Measurements from ENCODE around the gene HDGFL3.

Gene HDGFL3

GRCh38 chr15:83119968-83120581, 87.5 kb downstream of the HDGFL3 start:
- DNase-seq = no peak

GRCh38 chr15:83118968-83119367, 88.7 kb downstream of the HDGFL3 start:
- no peak for DNase-seq

GRCh38 chr15:83118291-83118827, 89.3 kb downstream of the HDGFL3 start:
- DNase-seq = no peak

GRCh38 chr15:83115831-83116565, 91.6 kb downstream of the HDGFL3 start:
- DNase-seq = no peak

DNA sequence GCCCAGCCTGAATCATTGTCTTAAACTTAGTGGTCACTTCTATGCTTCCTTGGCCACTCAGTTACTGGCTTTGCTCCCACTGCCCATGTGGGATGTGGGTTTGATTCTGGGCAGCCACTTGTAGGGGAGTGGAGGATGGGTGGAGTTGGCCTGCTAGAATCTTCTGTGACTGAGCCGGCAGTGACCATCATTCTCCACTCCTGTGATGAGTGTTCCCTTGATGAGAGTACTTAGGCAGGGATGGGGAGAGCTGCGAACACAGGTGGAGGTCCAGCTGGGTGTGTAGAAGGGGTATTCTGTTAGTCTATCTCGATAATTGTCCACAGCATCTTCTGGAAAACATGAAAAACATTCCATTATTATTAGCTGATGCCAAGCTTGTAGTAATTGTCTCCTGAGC, 92.2 kb downstream of the HDGFL3 start:
- no peak for DNase-seq

DNA sequence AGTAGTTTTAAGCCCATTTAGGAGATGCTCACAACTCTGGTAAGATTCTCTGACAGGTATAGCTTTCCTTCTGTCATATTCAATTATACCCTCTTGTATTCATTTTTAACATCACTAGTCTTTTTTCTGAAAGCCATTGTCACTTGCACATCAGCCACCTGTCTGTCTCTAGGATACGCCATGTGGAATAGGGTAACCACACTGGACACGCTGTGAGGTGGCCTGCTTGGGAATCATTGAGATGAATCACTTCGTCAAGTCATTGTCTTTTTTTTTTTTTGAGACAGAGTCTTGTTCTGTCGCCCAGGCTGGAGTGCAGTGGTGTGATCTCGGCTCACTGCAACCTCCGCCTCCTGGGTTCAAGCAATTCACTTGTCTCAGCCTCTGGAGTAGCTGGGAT, 92.8 kb downstream of the HDGFL3 start:
- DNase-seq = no peak

GRCh38 chr15:83113881-83114674, 93.5 kb downstream of the HDGFL3 start:
- no peak for DNase-seq

DNA sequence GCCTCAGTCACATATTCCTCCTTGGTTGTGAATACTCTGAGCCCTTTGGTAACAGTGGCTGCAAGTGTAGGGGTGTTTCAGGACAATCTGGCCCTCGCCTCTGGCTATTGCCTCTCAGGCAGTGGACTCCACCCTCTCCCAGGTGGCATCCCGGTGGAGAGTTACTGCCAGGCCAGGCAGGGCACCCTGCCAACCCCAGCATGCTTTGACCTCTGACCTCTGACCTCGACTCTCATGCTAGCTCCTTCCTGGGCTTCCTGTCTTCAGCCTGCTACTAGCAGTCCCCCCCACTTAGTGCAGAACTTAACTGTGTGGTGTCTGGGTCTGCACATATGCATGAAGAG, 94.7 kb downstream of the HDGFL3 start:
- DNase-seq = no peak

- no peak for DNase-seq
These were observed 95.2 kb downstream of the HDGFL3 start for GRCh38 chr15:83112233-83112955.

GRCh38 chr15:83111149-83111548, 96.5 kb downstream of the HDGFL3 start:
- no peak for DNase-seq

DNA sequence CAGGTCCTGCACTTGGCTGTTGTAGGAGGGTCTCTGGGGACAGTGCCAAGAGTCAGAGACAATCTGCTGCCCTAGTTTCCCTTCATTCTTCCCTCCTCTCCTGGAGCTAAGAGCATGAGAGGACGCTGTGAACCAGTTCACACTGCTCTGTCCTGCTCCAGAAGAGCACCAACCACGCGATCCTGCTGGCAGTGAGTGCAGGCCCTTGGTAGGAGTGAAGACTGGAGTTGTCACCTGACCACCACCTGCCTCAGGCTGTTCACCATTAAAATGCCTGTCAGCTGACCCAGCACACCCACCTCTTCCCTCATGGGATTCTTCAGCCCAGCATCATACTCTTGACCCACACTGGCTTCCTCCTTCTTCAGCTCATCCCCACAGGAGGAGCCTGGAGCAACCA, 97.2 kb downstream of the HDGFL3 start:
- no peak for DNase-seq

- no peak for DNase-seq
These were observed 98.1 kb downstream of the HDGFL3 start for GRCh38 chr15:83109532-83109931.

- peak; percentile 79 for DNase-seq
These were observed 99.1 kb downstream of the HDGFL3 start for GRCh38 chr15:83108266-83109219.

GRCh38 chr15:83107841-83108181, 99.8 kb downstream of the HDGFL3 start:
- no peak for DNase-seq

DNA sequence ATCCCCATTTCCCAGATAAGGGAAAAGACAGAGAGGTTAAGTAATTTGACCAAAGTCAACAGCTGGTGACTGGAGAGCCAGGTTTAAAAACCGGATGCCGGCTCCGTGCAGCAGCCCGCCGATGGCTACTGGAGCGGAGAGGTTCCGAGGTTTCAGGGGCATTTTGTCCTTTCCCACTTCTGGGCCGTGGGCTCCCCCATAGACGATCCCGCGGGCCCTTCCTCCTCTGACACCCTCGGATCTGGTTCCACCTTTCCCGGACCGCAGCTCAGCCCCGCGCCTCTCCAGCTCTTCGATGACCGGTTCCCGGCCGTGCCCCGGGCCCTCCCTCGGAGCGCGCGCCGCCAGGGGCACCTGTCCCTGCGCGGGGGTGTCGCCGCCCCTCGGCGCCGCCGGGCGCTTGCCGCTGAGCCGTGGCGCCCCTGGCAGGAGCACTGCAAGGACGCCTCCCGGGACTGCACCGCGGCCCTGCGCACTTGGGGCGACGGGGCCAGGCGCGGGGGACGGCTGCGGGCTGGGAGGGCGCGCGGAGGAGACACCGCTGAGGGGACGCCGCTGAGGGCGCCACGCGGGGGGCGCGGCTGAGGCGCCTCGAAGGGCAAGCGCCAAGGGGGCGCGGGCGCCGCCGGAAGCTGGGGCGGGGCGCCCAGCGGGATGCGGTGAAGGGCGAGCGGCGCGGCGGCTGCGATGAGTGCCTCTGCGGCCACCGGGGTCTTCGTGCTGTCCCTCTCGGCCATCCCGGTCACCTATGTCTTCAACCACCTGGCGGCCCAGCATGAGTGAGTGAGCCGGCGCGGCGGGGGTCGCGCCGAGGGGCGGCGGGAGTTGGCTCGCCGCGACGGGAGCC, 100.4 kb downstream of the HDGFL3 start, which contains the start of gene TM6SF1:
Gene TM6SF1 (plus strand): TSS at position 652 of the 847 bp plus-strand sequence. CDS start 36 bp downstream, at position 688.
- no peak for DNase-seq

DNA sequence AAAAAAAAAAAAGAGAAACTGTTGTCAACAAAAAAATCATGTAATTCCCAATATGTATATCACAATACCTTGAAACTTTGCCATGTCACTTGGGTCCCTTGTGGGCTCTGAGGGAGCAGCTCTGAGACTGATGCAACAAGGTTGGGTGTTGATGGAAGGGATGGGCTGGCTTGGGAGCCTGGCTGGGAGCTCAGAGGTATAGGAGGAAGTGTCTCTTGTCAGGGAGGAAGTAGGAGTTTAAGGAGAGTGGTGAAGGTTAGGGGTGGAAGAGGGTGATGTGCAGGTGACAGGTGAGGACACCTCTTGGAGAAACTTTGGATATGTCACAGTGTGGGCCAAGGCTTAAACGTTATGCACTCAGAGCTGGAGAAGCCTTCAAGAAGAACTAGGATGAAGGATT, 102.2 kb downstream of the HDGFL3 start:
- no peak for DNase-seq

GRCh38 chr15:83104141-83104540, 103.5 kb downstream of the HDGFL3 start:
- no peak for DNase-seq

GRCh38 chr15:83102346-83102745, 105.3 kb downstream of the HDGFL3 start:
- no peak for DNase-seq

GRCh38 chr15:83100097-83100646, 107.5 kb downstream of the HDGFL3 start:
- no peak for DNase-seq

- no peak for DNase-seq
These were observed 108.3 kb downstream of the HDGFL3 start for GRCh38 chr15:83099290-83099689.

- no peak for DNase-seq
These were observed 109.5 kb downstream of the HDGFL3 start for GRCh38 chr15:83098079-83098478.

All from CD4-positive, alpha-beta T cell treated with Interleukin-15 for 1 hour (primary cell).